ENCODE measurements around the gene PKHD1.

Gene PKHD1

DNA sequence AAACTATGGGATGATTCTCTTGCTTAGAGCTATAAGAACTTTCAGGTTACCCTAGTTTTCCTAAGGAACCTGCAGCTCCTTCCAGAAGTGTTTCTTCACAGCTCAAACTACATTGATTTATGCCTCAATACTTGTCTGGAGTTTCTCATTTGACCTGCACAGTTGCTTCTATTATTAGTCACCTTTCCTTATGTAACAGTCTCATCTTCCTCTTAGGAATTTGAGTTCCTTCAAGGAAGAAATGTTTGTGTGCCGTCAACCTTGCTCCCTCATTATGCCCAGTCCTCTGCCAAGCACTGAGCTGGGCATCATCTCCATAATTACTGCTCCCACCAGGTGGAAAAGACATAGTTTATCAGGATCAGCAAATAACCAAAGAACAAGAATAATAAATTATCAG, 466.4 kb downstream of the PKHD1 start:
- TF ChIP-seq POLR2AphosphoS5 (IDR thresholded peaks at IDR 0.05; ENCODE audit: borderline replicate concordance, low read depth, low read length) (no peak), FOXP2 (optimal IDR thresholded peaks at IDR 0.05; ENCODE audit: control extremely low read depth, extremely low read length, insufficient read depth) (no peak), EZH2 (IDR thresholded peaks at IDR 0.05) (no peak)
- H3K4me3 ChIP-seq: no peak overlapping the region
- H3K9me3 ChIP-seq (ENCODE audit: low read depth, low read length): no peaks in the 10 kb centered on the region
- H3K27ac ChIP-seq: no peak overlapping the region
- no peak for DNase-seq (ENCODE audit: low read depth, low spot score)
- no peak overlapping the region for H3K9ac ChIP-seq (ENCODE audit: insufficient read length)
- H3K36me3 ChIP-seq (ENCODE audit: insufficient read depth, low read length): no peaks in the 10 kb centered on the region

DNA sequence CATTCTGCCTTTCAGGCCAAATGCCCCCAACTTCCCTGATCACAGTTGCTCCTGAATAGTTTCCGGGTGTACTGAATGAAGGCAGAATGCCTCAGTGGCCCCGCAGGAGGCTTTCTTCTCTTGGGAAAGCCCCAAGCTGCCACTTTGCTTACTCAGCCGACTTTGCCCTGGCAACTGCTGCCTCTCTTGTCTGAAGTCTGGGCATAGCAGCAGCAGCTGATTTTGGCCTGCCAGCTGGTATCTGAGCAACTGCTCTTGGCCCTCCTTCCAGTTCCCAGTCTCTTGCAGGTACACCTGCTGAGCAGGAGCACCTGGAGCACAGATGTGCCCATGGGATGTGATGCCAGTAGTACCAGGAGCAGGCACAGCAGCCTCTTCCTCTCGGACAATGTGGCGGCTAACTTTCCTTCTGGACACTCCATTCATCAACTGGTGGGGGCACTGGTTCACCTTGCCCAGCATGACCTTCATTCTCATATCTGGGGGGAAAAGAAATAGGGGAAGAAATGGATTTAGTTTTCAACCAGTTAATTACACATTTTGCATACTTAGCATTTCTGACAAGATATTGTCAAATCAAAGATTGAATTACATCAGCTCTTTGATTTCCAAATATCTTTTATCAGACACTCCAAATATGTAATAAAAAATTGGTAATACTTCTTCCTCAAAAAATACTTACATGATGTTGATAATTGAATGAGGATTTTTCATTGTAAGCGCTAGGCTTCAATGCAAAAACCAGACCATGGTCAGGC, 468.2 kb downstream of the PKHD1 start:
- no peak overlapping the region for H3K9ac ChIP-seq (ENCODE audit: insufficient read length)
- H3K36me3 ChIP-seq (ENCODE audit: insufficient read depth, low read length): no peaks in the 10 kb centered on the region
- H3K4me3 ChIP-seq: no peak overlapping the region
- H3K9me3 ChIP-seq (ENCODE audit: low read depth, low read length): no peaks in the 10 kb centered on the region
- DNase-seq (ENCODE audit: low read depth, low spot score): no peak
- no peak for TF ChIP-seq EZH2 (IDR thresholded peaks at IDR 0.05)
- no peak for TF ChIP-seq POLR2AphosphoS5 (IDR thresholded peaks at IDR 0.05; ENCODE audit: borderline replicate concordance, low read depth, low read length)
- TF ChIP-seq FOXP2 (optimal IDR thresholded peaks at IDR 0.05; ENCODE audit: control extremely low read depth, extremely low read length, insufficient read depth): no peak
- H3K27ac ChIP-seq: no peak overlapping the region

DNA sequence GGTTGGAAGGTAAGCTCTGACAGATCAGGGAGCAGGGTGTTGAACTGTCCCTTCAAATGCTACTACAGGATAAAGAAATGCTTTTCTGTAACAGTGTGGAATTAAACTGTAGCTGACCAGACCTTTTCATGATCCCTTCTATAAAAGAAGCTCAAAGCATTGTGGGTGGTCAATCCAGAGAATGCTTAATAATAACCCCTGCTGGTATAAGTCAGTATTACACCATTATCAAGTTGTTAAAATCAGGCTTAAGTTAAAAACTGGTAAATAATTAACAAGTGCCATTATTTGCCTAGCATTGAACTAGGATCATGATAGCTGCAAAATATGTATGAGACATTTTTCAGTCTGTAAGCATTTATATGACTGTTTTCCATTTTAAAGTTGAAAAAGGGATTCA, 468.9 kb downstream of the PKHD1 start:
- DNase-seq (ENCODE audit: low read depth, low spot score): no peak
- TF ChIP-seq FOXP2 (optimal IDR thresholded peaks at IDR 0.05; ENCODE audit: control extremely low read depth, extremely low read length, insufficient read depth): no peak
- TF ChIP-seq EZH2 (IDR thresholded peaks at IDR 0.05): no peak
- no peak for TF ChIP-seq POLR2AphosphoS5 (IDR thresholded peaks at IDR 0.05; ENCODE audit: borderline replicate concordance, low read depth, low read length)
- peak overlapping the region; percentile 49; the same call in 1 of the 2 replicates for H3K27ac ChIP-seq

GRCh38 chr6:51617751-51618150, 469.7 kb downstream of the PKHD1 start:
- no peak overlapping the region for H3K27ac ChIP-seq
- DNase-seq (ENCODE audit: low read depth, low spot score): no peak
- no peak overlapping the region for H3K9ac ChIP-seq (ENCODE audit: insufficient read length)
- no peak overlapping the region for H3K4me3 ChIP-seq
- H3K9me3 ChIP-seq (ENCODE audit: low read depth, low read length): no peaks in the 10 kb centered on the region
- TF ChIP-seq EZH2 (IDR thresholded peaks at IDR 0.05) (no peak), FOXP2 (optimal IDR thresholded peaks at IDR 0.05; ENCODE audit: control extremely low read depth, extremely low read length, insufficient read depth) (no peak), POLR2AphosphoS5 (IDR thresholded peaks at IDR 0.05; ENCODE audit: borderline replicate concordance, low read depth, low read length) (no peak)
- no peaks in the 10 kb centered on the region for H3K36me3 ChIP-seq (ENCODE audit: insufficient read depth, low read length)

More for the DNA sequence above, 468.9 kb downstream of the PKHD1 start:
- H3K4me3 ChIP-seq: no peak overlapping the region
- no peak overlapping the region for H3K9ac ChIP-seq (ENCODE audit: insufficient read length)
- no peaks in the 10 kb centered on the region for H3K9me3 ChIP-seq (ENCODE audit: low read depth, low read length)
- no peaks in the 10 kb centered on the region for H3K36me3 ChIP-seq (ENCODE audit: insufficient read depth, low read length)

DNA sequence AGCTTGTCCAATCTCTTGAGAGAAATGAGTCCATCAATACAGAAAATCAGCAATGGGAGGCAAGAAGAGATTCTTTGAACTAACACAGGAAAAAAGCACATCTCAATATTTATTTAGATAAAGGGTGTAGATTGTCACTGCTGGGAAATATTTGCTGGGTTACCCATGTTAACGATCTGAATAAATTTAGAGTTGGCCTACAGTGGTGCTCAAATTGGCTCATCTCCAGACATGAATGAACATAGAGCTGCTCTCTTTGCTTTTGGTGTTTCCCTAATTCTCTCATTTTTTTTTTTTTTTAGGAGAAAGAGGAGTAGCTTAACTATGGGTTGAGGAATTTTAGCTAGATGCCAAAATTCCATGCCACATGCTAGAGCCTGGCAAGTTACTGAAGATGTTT, 471.2 kb downstream of the PKHD1 start:
- TF ChIP-seq POLR2AphosphoS5 (IDR thresholded peaks at IDR 0.05; ENCODE audit: borderline replicate concordance, low read depth, low read length): no peak
- no peak for TF ChIP-seq FOXP2 (optimal IDR thresholded peaks at IDR 0.05; ENCODE audit: control extremely low read depth, extremely low read length, insufficient read depth)
- TF ChIP-seq EZH2 (IDR thresholded peaks at IDR 0.05): no peak
- Histone ChIP-seq H3K36me3 (ENCODE audit: insufficient read depth, low read length) (no peaks in the 10 kb centered on the region), H3K9ac (ENCODE audit: insufficient read length) (no peak overlapping the region), H3K4me3 (peak overlapping the region; percentile 21; the same call in 1 of the 2 replicates), H3K27ac (peak overlapping the region; percentile 96), H3K9me3 (ENCODE audit: low read depth, low read length) (no peaks in the 10 kb centered on the region)
- no peak for DNase-seq (ENCODE audit: low read depth, low spot score)

DNA sequence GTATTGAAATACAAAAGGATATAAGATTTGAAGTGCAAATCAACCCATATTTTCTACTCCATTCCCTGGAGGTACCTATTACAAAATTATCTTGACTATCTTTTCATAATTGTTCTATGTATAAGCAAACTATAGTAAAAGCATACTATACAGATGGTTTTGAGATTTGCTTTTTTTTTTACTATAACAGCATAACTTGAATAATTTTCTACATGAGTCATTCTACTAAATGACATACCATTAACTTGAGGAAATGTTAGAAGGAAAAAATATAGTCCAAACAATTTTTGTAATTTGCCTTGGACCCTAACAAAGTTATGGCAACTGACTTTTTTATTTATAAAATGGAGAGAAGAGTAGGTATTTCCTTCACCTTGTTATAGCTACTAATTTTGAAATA, 472.7 kb downstream of the PKHD1 start:
- no peak for DNase-seq (ENCODE audit: low read depth, low spot score)
- Histone ChIP-seq H3K9me3 (ENCODE audit: low read depth, low read length) (no peaks in the 10 kb centered on the region), H3K4me3 (peak overlapping the region; percentile 37), H3K36me3 (ENCODE audit: insufficient read depth, low read length) (no peaks in the 10 kb centered on the region), H3K9ac (ENCODE audit: insufficient read length) (peak overlapping the region; percentile 4), H3K27ac (peak overlapping the region; percentile 96)
- TF ChIP-seq FOXP2 (optimal IDR thresholded peaks at IDR 0.05; ENCODE audit: control extremely low read depth, extremely low read length, insufficient read depth): no peak
- no peak for TF ChIP-seq POLR2AphosphoS5 (IDR thresholded peaks at IDR 0.05; ENCODE audit: borderline replicate concordance, low read depth, low read length)
- TF ChIP-seq EZH2 (IDR thresholded peaks at IDR 0.05): no peak

DNA sequence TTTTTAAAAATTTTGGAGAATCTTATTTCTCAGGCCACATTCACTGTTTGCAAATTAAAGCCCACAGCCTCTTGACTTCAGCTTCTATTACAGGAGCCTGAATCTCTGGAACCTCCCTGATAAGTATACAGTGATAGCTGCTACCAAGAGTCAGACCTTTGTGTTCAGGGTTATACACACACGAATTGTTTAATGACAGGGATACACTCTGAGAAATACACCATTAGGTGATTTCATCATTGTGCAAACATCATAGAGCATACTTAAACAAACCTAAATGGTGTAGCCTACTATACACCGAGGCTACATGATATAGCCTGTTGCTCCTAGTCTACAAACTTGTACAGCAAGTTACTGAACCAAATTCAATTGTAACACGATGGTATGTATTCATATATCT, 473.9 kb downstream of the PKHD1 start:
- H3K9me3 ChIP-seq (ENCODE audit: low read depth, low read length): no peaks in the 10 kb centered on the region
- H3K4me3 ChIP-seq: no peak overlapping the region
- no peaks in the 10 kb centered on the region for H3K36me3 ChIP-seq (ENCODE audit: insufficient read depth, low read length)
- DNase-seq (ENCODE audit: low read depth, low spot score): no peak
- TF ChIP-seq FOXP2 (optimal IDR thresholded peaks at IDR 0.05; ENCODE audit: control extremely low read depth, extremely low read length, insufficient read depth) (no peak), POLR2AphosphoS5 (IDR thresholded peaks at IDR 0.05; ENCODE audit: borderline replicate concordance, low read depth, low read length) (no peak), EZH2 (IDR thresholded peaks at IDR 0.05) (no peak)
- H3K9ac ChIP-seq (ENCODE audit: insufficient read length): no peak overlapping the region
- H3K27ac ChIP-seq: peak overlapping the region; percentile 96

DNA sequence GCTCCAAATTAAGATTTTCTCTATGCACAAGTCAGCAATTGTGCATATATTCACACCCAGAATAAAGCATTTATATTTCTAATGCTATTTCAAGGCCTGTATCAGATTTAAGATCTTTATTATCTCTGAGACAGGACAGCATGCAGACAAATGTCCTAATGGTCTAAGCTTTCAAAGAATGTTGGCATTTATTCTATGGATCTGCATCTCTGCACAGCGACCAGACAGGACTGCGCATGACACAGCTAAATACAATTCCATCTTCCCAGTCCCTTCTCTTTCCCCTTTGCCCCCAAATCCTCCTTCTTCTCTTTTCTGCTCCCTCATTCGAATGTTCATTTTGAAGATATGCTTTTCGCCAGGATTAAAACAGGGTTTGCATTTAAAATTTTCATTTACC, 478.5 kb downstream of the PKHD1 start:
- Histone ChIP-seq H3K4me3 (peak overlapping the region; percentile 47), H3K9ac (ENCODE audit: insufficient read length) (peak overlapping the region; percentile 34), H3K9me3 (ENCODE audit: low read depth, low read length) (no peaks in the 10 kb centered on the region), H3K27ac (peak overlapping the region; percentile 79), H3K36me3 (ENCODE audit: insufficient read depth, low read length) (no peaks in the 10 kb centered on the region)
- TF ChIP-seq EZH2 (IDR thresholded peaks at IDR 0.05) (no peak), FOXP2 (optimal IDR thresholded peaks at IDR 0.05; ENCODE audit: control extremely low read depth, extremely low read length, insufficient read depth) (no peak), POLR2AphosphoS5 (IDR thresholded peaks at IDR 0.05; ENCODE audit: borderline replicate concordance, low read depth, low read length) (no peak)
- DNase-seq (ENCODE audit: low read depth, low spot score): no peak

Data from SK-N-MC (cell line).